ENCODE results near the gene BICD2.

BICD2 gene

GRCh38 chr9:92666912-92667532, 97.6 kb downstream of the BICD2 start:
- no peak for TF ChIP-seq CTCF (IDR thresholded peaks at IDR 0.05; ENCODE audit: low read length, missing control alignments)
- no peak overlapping the region for H3K4me3 ChIP-seq (replicated peaks; ENCODE audit: low read depth, low read length)
- DNase-seq (ENCODE audit: low read depth), result no peak

GRCh38 chr9:92666236-92666635, 98.4 kb downstream of the BICD2 start:
- no peak for DNase-seq (ENCODE audit: low read depth)
- no peak for TF ChIP-seq CTCF (IDR thresholded peaks at IDR 0.05; ENCODE audit: low read length, missing control alignments)
- H3K4me3 ChIP-seq (replicated peaks; ENCODE audit: low read depth, low read length), result no peak overlapping the region

GRCh38 chr9:92665836-92666235, 98.8 kb downstream of the BICD2 start:
- no peak for TF ChIP-seq CTCF (IDR thresholded peaks at IDR 0.05; ENCODE audit: low read length, missing control alignments)
- DNase-seq (ENCODE audit: low read depth), result no peak
- no peak overlapping the region for H3K4me3 ChIP-seq (replicated peaks; ENCODE audit: low read depth, low read length)

- DNase-seq (ENCODE audit: low read depth), result no peak
- H3K4me3 ChIP-seq (replicated peaks; ENCODE audit: low read depth, low read length), result no peak overlapping the region
- no peak for TF ChIP-seq CTCF (IDR thresholded peaks at IDR 0.05; ENCODE audit: low read length, missing control alignments)
These were observed 100.1 kb downstream of the BICD2 start for GRCh38 chr9:92664394-92665152.

GRCh38 chr9:92663951-92664350, 100.7 kb downstream of the BICD2 start:
- no peak for DNase-seq (ENCODE audit: low read depth)
- no peak for TF ChIP-seq CTCF (IDR thresholded peaks at IDR 0.05; ENCODE audit: low read length, missing control alignments)
- no peak overlapping the region for H3K4me3 ChIP-seq (replicated peaks; ENCODE audit: low read depth, low read length)

- no peak for TF ChIP-seq CTCF (IDR thresholded peaks at IDR 0.05; ENCODE audit: low read length, missing control alignments)
- no peak for DNase-seq (ENCODE audit: low read depth)
- H3K4me3 ChIP-seq (replicated peaks; ENCODE audit: low read depth, low read length), result no peak overlapping the region
These were observed 101.5 kb downstream of the BICD2 start for GRCh38 chr9:92663126-92663525.

GRCh38 chr9:92661743-92662142, 102.9 kb downstream of the BICD2 start:
- no peak overlapping the region for H3K4me3 ChIP-seq (replicated peaks; ENCODE audit: low read depth, low read length)
- DNase-seq (ENCODE audit: low read depth), result no peak
- TF ChIP-seq CTCF (IDR thresholded peaks at IDR 0.05; ENCODE audit: low read length, missing control alignments), result no peak
